AG04449 (cell line): ENCODE results near the gene RBBP5.

Experiments
- CTCF ChIA-PET: fragments of 350-600 bp; formaldehyde crosslinking; extraction: SDS; loops from one replicate; lab custom pipeline; 2021; ENCODE audit warnings: antibody characterized with exemption; lab: Yijun Ruan, JAX
- POLR2A ChIA-PET: fragments of 400-600, 350-600 bp; formaldehyde crosslinking; extraction: SDS; loops from one replicate; lab custom pipeline; 2020; ENCODE audit warnings: antibody characterized with exemption, inconsistent platforms; lab: Yijun Ruan, JAX
- DNase-seq: peaks from one replicate; pipeline ENCODE4 v3.0.0-alpha.2; 2010; ENCODE audit warnings: low read depth, low spot score
- H3K4me3 ChIP-seq: 2 replicates; pipeline ENCODE4 v1.5.1; 2011; ENCODE audit warnings: low read depth, mild to moderate bottlenecking, control low read depth, low read length
- CTCF ChIP-seq: IDR thresholded peaks from one replicate; pipeline ENCODE4 v1.5.1; 2011; ENCODE audit warnings: mild to moderate bottlenecking, moderate library complexity, low read length, control low read depth, inconsistent platforms; ENCODE audit not compliant: insufficient read depth; ENCODE audit errors: missing control alignments

The RBBP5 gene

GRCh38 chr1:205043866-205044265 lies 77.9 kb downstream of the RBBP5 start:
- CTCF ChIA-PET: interaction anchor here (1.0 to 2.0 kb wide), 2 partner anchors 18 to 236 kb away, joined by 3 to 14 read pairs; no protein-coding TSS in a partner anchor
- DNase-seq: no peak
- POLR2A ChIA-PET: no interaction called here
- TF ChIP-seq CTCF: no peak
- no peak overlapping the region for H3K4me3 ChIP-seq

- ChIA-PET POLR2A (no interaction called here), CTCF (interaction anchor here (1.0 to 5.9 kb wide), 3 partner anchors 18 to 236 kb away, joined by 3 to 47 read pairs (median 14); no protein-coding TSS in a partner anchor)
- H3K4me3 ChIP-seq: no peak within 1 kb of the TSS
- no peak for DNase-seq
- TF ChIP-seq CTCF: no peak
These were observed 78.6 kb downstream of the RBBP5 start, which contains the start of gene CNTN2 for GRCh38 chr1:205042911-205043806. TSS of gene CNTN2 (plus strand) at chr1:205043212. CDS start at chr1:205053186, 9,974 bp downstream.

GRCh38 chr1:205041998-205042910 lies 79.5 kb downstream of the RBBP5 start:
- TF ChIP-seq CTCF: no peak
- CTCF ChIA-PET: interaction anchor here (5.9 kb wide), 1 partner anchor 20 kb away, joined by 47 read pairs; no protein-coding TSS in a partner anchor
- no peak overlapping the region for H3K4me3 ChIP-seq
- DNase-seq: no peak
- POLR2A ChIA-PET: no interaction called here

- no peak overlapping the region for H3K4me3 ChIP-seq
- ChIA-PET POLR2A (no interaction called here), CTCF (interaction anchor here (5.9 kb wide), 1 partner anchor 21 kb away, joined by 47 read pairs; no protein-coding TSS in a partner anchor)
- DNase-seq: no peak
- no peak for TF ChIP-seq CTCF
These were observed 80.6 kb downstream of the RBBP5 start for GRCh38 chr1:205041001-205041715.

- ChIA-PET POLR2A (no interaction called here), CTCF (interaction anchor here (0.8 to 5.9 kb wide), 5 partner anchors 11 to 395 kb away, joined by 3 to 47 read pairs (median 5); no protein-coding TSS in a partner anchor)
- TF ChIP-seq CTCF: no peak
- no peak overlapping the region for H3K4me3 ChIP-seq
- DNase-seq: no peak
These were observed 83.5 kb downstream of the RBBP5 start for GRCh38 chr1:205038132-205038786.
